Measurements from ENCODE around the gene UNC79.
"Not testable (repeated sequence)": the region's sequence is repeated elsewhere in the genome, so short reads cannot be mapped to it uniquely, and the experiment has no call there.

The UNC79 gene

DNA sequence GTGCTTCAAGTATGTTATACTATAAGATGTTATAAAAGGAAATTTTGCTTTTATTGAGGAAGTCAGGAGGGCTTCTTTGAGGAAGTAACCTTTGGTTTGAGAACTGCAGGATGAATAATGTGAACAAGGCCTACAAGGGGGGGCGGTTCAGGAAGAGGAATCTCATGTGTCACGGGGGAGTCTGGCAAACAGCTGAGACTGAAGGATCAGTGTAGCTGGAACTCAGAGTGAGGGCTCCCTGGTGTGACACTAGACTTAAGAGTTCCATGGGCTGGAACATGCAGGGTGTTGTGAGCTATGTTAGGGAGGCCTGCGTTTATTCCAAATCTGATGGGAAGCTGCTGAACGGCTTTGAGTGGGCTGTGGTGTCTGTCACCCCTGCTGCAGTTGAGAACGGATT, 62.3 kb downstream of the UNC79 start:
- DNase-seq (ENCODE audit: low spot score) (no peak), FAIRE-seq (no peak)

DNA sequence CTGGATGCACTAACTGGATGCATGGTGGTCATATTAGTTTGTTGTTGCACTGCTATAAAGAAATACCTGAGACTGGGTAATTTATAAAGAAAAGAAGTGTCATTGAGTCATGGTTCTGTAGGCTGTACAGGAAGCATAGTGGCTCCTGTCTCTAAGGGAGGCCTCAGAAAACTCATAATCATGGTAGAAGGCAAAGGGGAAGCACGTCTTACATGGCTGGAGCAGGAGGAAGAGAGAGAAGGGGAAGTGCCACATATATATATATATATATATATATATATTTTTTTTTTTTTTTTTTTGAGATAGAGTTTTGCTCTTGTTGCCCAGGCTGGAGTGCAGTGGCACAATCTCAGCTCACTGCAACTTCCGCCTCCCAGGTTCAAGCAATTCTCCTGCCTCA, 62.9 kb downstream of the UNC79 start:
- not testable (repeated sequence) for DNase-seq (ENCODE audit: low spot score); FAIRE-seq

DNA sequence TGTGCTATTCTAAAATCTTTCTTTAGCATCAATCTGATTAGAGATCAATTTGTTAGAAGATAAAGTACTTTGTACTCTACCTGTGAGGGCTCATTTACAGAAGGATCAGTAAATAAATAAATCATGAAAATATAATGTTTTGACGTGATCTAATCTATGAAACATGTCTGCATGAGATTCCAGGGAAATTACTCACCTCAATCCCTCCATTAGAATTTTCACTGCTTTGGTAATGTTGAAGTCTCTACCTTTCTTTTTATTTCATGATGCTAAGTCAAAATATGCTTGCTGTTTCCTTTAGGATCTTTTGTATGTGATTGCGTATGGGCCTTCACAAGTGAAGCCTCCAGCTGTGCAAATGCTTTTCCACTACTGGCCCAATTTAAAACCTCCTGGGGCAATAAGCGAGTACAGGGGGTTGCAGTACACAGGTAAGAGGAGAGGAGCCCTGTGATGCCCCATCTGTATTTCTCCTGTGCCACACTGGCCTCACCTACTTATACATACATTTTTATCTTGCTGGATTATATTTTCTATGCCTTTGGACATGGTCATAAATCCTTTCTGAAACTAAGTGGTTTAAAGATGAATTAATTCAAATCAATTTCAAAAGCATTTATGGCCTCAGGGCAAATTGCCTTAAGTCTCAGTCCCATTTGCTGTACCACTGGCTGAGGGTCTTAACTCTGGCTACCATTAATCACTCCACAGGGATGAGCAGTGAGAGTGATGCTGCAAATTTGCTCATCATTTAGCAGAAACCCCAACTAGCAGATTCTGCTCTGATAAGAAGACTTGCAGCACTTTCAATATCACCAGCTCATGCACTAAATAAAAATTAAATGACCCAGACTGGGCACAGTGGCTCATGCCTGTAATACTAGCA, 66.4 kb downstream of the UNC79 start:
- no peak for DNase-seq (ENCODE audit: low spot score)
- no peak for FAIRE-seq

DNA sequence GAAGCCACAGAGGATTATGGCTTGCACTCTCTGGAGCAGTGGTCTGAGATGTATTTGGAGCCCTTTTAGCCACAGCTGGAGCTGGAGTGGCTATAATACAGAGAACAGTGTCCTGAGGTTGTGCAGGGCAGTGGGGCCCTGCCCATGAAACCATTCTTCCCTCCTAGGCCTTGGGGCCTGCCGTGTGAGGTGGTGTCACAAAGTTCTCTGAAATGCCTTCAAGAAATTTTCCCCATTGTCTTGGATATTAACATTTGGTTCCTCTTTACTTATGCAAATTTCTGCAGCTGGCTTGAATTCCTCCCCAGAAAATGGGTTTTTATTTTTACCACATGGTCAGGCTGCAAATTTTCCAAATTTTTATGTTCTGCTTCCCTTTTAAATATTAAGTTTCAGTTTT, 79.3 kb downstream of the UNC79 start:
- FAIRE-seq (no peak), DNase-seq (ENCODE audit: low spot score) (no peak)

DNA sequence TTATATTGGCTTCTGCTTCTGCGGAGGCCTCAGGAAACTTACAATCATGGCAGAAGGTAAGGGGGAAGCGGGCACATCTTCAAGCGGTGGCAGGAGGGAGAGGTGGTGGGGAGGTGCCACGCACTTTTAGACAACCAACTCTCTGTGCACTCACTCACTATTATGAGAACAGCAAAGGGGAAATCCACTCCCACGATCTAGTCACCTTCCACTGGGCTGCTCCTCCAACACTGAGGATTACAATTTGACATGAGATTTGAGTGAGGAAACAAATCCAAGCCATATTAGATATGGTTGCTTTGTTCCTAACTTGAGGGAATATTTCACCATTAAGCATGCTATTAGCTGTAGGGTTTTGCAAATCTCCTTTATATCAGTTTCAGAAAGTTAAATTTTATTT, 80.3 kb downstream of the UNC79 start:
- DNase-seq (ENCODE audit: low spot score) = no peak
- no peak for FAIRE-seq

DNA sequence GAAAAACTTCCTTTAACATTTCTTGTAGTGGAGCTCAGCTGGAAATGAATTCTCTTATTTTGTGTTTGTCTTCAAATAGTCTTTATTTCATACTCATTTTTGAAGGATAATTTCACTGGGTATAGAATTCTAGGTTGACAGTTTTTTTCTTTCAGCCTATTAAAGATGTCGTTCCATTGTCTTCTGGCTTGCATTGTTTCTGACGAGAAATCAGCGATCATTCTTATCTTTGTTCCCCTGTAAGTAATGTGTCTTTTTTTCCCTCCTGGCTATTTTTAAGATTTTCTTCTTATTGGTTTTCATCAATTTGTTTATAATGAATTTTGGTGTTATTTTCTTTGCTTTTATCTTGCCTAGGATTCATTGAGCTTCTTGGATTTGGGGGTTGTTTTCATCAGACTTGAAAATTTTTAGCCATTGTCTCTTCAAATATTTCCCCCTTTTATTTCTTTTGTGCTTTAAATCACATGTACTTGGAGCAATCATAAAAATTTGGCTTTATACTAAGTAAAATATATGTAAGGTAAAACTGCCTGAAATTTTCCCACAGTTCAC, 89.4 kb downstream of the UNC79 start:
- no peak for FAIRE-seq

DNA sequence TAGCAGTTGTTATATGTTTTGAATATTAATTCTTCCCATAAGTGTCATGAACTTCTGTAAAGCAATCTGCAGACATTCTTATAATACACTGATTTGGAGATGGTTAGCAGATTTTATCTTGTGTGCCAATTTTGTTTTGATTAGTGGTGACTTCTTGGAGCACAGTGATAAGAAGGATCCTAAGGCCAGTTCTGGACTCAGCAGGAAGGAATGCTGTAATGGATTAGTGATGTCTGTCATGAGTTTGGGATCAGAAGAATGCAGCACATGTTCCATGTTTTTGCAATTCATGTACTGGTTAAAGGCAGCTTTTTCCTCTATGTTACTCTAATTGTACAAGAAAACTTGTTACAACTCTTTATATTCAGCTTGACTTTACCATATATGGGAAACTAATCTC, 91.5 kb downstream of the UNC79 start:
- FAIRE-seq = no peak
- DNase-seq (ENCODE audit: low spot score) = no peak

More for the DNA sequence above, 89.4 kb downstream of the UNC79 start:
- DNase-seq (ENCODE audit: low spot score) = no peak

DNA sequence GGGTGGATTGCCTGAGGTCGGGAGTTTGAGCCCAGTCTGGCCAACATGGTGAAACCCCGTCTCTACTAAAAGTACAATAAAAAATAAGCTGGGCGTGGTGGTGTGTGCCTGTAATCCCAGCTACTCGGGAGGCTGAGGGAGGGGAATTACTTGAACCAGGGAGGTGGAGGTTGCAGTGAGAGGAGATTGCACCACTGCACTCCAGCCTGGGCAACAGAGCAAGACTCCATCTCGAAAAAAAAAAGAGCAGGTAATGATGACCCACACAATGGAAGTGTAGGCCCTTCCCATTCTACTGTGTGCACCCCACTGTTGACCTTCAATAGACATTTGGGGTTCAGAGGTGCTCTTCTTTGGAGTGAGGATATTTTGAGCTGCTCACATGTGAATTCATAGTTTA, 94.5 kb downstream of the UNC79 start:
- not testable (repeated sequence) for DNase-seq (ENCODE audit: low spot score); FAIRE-seq

DNA sequence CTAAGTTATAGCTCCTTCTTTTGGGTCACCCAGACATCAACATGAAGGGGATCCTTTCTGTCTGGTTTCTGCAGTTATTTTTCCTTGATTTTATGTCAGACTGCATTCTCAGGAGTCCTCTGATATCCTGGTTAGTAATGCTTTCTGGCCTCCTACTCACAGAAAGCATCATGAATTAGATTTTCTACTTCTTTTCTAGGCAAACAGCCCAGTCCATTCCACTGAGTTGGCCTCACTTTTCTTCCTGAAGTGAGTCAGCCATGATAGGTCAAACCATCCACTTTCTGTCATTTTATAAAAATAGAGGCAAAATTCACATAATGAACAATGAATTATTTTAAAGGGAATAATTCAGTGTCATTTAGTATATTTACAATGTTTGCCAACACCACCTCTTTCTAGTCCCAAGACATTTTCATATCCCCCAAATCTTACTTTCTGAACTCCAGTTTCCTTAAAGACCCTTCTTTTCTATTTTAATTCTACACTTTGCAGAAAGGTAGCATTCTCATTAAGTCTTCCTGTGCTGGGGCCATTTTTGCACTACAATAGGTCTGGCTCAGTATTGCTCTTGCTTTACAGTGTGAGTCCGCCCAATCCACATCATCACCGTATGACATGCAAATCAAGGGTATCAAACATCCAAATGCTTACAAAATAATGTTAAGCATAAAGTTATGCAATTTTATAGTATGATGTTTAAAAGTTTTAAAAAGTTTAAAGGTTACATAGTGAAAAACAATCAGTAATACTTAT, 95.1 kb downstream of the UNC79 start:
- FAIRE-seq (no peak), DNase-seq (ENCODE audit: low spot score) (no peak)

DNA sequence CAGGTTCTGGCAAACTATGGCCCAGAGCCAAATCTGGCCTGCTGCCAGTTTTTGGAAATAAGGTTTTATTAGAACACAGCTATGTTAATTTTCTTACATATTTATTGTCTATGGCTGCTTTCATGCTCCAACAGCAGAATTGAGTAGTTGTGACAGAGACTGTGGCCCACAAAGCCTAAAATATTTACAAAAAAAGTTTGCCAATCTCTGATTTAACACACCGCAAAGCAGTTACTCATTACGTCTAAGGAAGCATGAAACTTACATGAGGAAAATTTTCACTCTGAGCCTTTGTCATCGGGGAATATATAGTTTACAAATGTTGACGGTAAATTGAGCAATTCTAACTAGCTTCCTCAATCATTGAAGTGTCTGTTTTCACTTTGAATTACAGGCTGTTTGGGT, 96.5 kb downstream of the UNC79 start:
- DNase-seq (ENCODE audit: low spot score) (no peak), FAIRE-seq (no peak)

DNA sequence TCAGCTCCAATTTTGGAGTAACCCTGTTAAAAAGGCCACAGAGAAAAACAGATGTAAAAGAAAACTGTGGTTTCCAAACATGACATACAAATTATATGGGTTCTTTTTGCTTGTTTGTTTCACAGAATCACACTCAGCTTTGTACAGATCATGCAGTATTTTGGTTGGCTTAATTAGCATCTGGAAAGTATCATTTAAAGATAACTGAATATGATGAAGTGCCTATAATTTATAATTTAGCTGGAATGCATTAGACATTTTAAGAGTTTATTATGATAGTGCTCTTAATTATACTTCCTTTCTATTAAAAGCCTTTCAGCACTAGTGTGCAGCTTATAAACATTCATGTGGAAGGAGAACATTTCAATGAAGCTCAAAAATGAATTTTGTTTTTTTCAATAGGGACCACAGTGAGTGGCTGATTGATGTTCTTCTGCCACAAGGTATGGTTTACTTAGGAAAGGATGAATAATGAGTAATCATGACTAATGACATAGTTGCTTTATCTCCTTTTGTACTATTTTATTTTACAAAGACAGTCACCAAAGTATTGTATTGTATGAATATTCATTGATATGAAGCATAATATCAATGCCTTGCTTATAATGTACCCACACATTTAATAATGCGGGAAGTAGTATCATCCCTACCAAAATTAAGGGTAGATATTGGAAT, 98.3 kb downstream of the UNC79 start:
- no peak for DNase-seq (ENCODE audit: low spot score)
- FAIRE-seq = no peak

DNA sequence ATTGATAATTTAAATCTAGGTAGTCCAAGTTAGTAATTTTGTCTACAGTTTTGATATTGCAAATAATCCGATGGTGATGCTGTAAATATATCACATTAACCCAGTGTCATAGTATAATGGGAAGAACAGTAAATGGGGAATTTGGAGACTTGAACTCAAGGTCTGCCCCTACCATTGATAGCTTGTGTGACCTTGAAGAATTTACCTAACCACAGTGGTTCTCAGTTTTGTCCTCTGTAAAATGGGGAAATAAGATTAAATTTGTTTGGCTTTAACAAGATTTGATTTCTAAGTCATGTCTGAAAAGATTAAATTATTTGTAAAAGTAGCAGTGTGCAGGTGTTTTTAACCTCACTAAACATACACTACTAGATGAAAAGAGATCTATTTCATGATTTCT, 100.9 kb downstream of the UNC79 start:
- no peak for DNase-seq (ENCODE audit: low spot score)
- no peak for FAIRE-seq

DNA sequence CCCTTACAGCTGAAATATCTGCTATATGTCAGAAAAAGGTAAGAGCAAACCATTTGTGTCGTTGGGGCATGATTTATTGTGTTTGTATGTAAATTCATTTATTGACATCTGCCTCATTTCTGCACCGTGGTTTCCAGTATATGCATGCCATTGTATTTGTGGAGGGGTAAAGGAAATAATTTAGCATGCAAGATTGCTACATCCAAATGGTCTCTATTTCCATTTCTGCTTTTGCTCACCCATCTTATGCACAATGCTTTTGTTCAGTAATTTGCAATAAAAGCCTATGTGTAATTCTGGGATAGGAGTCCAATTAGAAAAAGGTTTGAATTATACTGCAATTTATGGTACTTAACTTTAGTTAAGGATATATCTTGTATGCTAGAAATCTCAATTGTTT, 101.8 kb downstream of the UNC79 start:
- FAIRE-seq (no peak), DNase-seq (ENCODE audit: low spot score) (no peak)

DNA sequence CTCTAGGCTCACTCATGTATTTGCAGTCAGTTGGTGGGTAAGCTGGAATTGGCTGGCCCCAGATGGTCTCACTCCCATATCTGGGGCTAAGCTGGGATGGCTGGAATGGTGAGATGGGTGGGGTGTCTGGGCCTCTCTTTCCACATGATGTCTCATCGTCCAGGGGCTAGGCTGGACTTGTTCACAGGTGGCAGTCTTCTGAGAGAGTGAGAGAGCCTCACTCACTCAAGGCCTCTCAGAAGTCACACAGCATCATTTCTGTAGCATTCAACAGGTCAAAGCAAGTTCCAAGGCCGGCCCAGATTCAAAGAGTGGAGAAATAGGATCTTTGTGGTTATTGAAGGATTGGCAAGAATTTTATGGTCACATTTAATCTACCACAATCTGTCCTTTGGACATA, 102.7 kb downstream of the UNC79 start:
- FAIRE-seq = no peak
- DNase-seq (ENCODE audit: low spot score) = no peak

DNA sequence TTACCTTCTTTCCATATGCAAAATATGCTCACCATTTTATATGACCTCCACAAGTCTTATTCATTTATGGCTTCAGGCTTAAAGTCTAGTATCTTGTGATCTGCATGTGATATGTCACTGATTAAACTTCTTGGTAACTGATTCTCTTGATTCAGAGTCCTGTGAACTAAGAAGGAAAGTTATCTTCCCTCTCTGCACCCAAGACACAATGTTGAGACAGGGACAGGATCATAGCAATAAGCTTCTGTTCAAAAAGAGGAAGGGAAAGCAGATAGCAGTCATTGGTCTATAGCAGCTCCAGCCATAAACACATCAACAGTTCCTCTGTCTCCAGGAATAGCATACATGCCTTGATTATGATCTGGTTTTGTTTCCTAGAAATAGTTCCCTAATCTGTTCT, 103.1 kb downstream of the UNC79 start:
- DNase-seq (ENCODE audit: low spot score) (no peak), FAIRE-seq (no peak)

DNA sequence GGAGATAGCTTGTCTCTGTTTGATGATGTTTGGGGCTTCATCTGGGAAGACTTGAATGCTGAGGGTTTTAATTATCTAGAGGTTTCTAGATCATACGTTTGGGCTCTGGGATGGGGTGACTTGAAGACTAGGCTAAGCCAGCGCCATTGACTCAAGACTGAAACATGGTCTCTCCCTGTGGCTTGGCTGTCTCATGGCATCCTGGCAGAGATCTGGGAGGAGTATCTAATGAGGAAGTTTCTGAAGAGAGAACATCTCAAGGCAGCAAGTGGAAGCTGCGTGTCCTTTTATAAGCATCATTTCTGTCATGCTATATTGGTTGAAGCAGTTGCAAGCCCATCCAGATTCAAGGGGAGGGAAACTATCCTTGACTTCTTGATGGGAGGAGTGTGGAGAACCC, 104.8 kb downstream of the UNC79 start:
- DNase-seq (ENCODE audit: low spot score) (no peak), FAIRE-seq (no peak)

DNA sequence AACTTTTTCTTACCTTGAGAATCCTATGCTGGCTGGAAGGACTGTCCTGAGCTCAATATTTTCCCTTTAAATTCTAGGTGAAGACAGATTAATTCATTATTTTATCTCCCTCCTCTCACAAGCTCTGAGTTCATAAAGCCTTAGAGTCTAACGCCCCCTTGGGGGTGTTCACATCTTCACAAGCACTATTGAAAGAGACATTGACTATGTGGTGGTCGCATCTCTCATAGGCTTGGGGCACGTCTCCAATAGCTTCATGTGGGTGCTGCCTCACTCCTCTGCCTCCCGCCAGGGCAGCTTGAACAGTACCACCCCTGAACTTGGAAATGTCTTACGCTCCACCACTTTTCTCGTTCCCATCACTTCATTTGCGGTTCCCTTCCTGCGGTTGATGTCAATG, 106.2 kb downstream of the UNC79 start:
- FAIRE-seq = no peak
- DNase-seq (ENCODE audit: low spot score) = no peak

DNA sequence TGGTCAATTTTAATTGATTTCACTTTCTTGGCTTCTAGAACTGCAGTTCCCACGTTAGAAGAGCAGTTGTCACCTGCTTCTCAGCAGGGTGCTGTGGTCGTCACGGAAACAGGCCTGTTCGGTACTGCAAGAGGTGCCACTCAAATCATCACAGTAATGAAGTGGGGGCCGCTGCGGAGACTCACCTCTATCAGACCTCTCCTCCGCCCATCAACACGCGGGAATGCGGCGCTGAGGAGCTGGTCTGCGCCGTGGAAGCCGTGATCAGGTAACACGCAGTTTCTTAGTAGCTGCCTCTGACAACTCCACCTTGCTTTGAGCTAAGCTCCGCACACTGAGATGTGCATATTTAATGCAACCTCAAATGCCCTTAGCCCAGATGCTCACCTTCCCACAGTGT, 107.2 kb downstream of the UNC79 start:
- DNase-seq (ENCODE audit: low spot score) = no peak
- no peak for FAIRE-seq

DNA sequence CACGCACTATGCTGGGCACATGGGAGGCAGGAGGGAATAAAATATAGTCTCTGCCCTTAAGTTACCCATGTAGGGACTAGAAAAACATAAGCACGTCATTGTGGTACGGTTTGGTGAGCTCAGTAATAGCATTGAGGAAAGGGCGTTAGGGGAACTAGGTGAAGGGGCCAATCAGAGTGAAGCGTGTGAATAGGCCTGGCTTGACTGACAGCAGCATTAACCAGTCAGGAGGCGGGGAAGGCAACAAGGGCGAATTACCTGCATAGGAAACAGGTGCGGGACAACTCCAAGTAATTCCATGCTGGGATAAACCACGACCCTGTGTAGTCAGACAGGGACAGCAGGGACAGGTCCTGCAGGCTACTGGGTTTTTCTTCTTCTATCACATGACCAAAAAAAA, 107.7 kb downstream of the UNC79 start:
- FAIRE-seq (no peak), DNase-seq (ENCODE audit: low spot score) (no peak)

DNA sequence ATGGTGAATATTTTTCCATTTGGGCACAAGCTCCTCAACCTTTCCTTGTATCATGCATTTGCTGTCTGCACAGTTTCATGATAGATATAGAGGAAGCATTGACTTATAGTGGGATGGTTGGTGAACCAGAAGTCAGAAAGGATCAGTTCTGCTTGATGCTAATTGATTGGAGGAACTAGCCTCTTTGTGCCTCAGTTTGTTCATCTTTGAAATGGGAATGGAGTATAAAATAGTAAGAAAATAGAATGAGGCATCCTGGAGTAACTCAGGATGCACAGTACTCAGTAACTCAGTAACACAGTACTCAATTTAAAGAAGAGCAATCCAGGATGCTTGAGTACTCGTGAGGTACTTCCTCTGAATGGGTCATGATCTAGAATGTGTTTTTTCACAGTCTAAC, 109.5 kb downstream of the UNC79 start:
- FAIRE-seq = no peak
- DNase-seq (ENCODE audit: low spot score) = no peak

DNA sequence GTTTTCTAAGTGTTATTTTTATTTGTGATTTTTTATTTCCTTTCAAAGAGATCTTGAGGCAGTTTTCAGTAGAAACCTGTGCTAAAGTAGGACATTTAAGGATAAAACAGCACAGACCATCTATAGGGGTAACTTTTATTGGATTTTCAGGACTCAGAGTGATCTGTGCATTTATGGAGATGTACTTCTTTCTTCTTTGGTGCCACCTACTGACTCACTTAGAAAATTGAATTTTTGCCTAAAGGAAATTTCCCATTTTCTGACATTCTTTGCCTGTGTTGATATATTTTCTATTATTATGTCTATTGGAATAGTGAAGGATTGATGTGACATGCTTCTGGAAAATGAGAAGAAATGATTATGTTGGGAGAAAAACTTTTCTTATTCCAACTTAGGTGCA, 113.0 kb downstream of the UNC79 start:
- FAIRE-seq (no peak), DNase-seq (ENCODE audit: low spot score) (no peak)

DNA sequence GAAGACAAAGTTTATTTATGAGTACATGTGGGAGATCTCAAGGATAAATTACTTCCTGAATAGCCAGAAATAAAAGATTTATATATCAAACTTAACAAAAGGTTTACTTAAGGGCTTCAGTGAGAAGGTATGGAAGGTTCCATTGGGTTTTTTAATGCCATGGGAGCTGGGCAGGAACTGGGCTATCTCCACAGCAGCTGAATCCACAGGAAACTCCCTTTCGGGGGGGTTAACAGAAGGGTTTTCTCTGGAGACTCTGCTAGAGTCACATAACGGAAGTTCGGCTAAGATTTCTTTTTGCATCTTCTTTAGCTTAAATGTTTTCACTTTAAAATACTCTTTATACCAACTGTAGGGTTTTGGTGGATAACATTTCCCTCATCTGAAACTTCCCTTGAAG, 113.5 kb downstream of the UNC79 start:
- FAIRE-seq (no peak), DNase-seq (ENCODE audit: low spot score) (no peak)
